ENCODE data around the gene MBD6.

GRCh38 chr12:57479376-57480115 lies 43.1 kb upstream of the MBD6 start, which contains the start of gene ARHGAP9:
- TF ChIP-seq, protein P1, sequence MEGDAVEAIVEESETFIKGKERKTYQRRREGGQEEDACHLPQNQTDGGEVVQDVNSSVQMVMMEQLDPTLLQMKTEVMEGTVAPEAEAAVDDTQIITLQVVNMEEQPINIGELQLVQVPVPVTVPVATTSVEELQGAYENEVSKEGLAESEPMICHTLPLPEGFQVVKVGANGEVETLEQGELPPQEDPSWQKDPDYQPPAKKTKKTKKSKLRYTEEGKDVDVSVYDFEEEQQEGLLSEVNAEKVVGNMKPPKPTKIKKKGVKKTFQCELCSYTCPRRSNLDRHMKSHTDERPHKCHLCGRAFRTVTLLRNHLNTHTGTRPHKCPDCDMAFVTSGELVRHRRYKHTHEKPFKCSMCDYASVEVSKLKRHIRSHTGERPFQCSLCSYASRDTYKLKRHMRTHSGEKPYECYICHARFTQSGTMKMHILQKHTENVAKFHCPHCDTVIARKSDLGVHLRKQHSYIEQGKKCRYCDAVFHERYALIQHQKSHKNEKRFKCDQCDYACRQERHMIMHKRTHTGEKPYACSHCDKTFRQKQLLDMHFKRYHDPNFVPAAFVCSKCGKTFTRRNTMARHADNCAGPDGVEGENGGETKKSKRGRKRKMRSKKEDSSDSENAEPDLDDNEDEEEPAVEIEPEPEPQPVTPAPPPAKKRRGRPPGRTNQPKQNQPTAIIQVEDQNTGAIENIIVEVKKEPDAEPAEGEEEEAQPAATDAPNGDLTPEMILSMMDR (conservative IDR thresholded peaks at IDR 0.05; ENCODE audit: low read depth, low read length) = no peak
- TF ChIP-seq EZH2 (IDR thresholded peaks at IDR 0.05; ENCODE audit: borderline replicate concordance, low read depth, low read length, poor library complexity, severe bottlenecking) = no peak

Measured in A673 (cell line).